Keratinocyte (primary cell): ENCODE data around the gene ESR2. TPM values are rescaled to one million over a fixed set of nuclear protein-coding genes. Genes with fewer than 3 reads are reported as not detected.

Experiments used
- DNase-seq: peaks from one replicate; pipeline ENCODE4 v3.0.0-alpha.2; 2011; ENCODE audit warnings: low read depth, missing footprints, low spot score
- FAIRE-seq: peaks from 2 replicates; lab custom pipeline; 2011; peaks lifted over from hg19 to GRCh38; lab: Jason Lieb, UNC
- H2AFZ ChIP-seq: 2 replicates; pipeline ENCODE4 v1.6.0; 2012; ENCODE audit warnings: low read length, control low read depth, inconsistent platforms; ENCODE audit not compliant: control insufficient read depth
- H3K27ac ChIP-seq: 2 replicates; pipeline ENCODE4 v1.5.1; 2011; ENCODE audit warnings: low read length; ENCODE audit not compliant: control insufficient read depth, insufficient read depth
- H3K27me3 ChIP-seq: 3 replicates; pipeline ENCODE4 v1.6.0; 2011; ENCODE audit warnings: low read length; ENCODE audit not compliant: control insufficient read depth, insufficient read depth; ENCODE audit errors: extremely low read depth
- H3K36me3 ChIP-seq, 2 experiments: 2 replicates in 1 of 2; 3 replicates in 1 of 2; pipeline ENCODE4 v1.5.1; 2011; ENCODE audit warnings: low read length in 2 of 2, mild to moderate bottlenecking in 1 of 2; ENCODE audit not compliant: control insufficient read depth in 2 of 2, insufficient read depth in 2 of 2; ENCODE audit errors: extremely low read depth in 1 of 2
- H3K4me1 ChIP-seq: 3 replicates; pipeline ENCODE4 v1.5.1; 2011; ENCODE audit warnings: low read length; ENCODE audit not compliant: control insufficient read depth, insufficient read depth; ENCODE audit errors: extremely low read depth
- H3K4me2 ChIP-seq: 3 replicates; pipeline ENCODE4 v1.6.0; 2011; ENCODE audit warnings: low read depth, low read length; ENCODE audit not compliant: control insufficient read depth, insufficient read depth; ENCODE audit errors: extremely low read depth
- H3K4me3 ChIP-seq, 3 experiments: fragments of 200-600 bp in 1 of 3; sonication (generic) in 1 of 3; 2 replicates in 2 of 3; 3 replicates in 1 of 3; pipeline ENCODE4 v1.5.1; 2011 to 2016; ENCODE audit warnings: low read length in 3 of 3, mild to moderate bottlenecking in 3 of 3, control low read depth in 2 of 3, inconsistent platforms in 1 of 3, low read depth in 1 of 3, mixed read lengths in 1 of 3, mixed run types in 1 of 3, moderate library complexity in 1 of 3; ENCODE audit not compliant: control insufficient read depth in 2 of 3, insufficient read depth in 2 of 3; ENCODE audit errors: extremely low read depth in 1 of 3
- H3K79me2 ChIP-seq: 2 replicates; pipeline ENCODE4 v1.6.0; 2012; ENCODE audit warnings: low read length; ENCODE audit not compliant: control insufficient read depth, insufficient read depth
- H3K9ac ChIP-seq: 3 replicates; pipeline ENCODE4 v1.6.0; 2011; ENCODE audit warnings: low read length; ENCODE audit not compliant: control insufficient read depth, insufficient read depth; ENCODE audit errors: extremely low read depth
- H3K9me1 ChIP-seq: 3 replicates; pipeline ENCODE4 v1.6.0; 2011; ENCODE audit warnings: low read length; ENCODE audit not compliant: control insufficient read depth, insufficient read depth; ENCODE audit errors: extremely low read depth
- H3K9me3 ChIP-seq: 2 replicates; pipeline ENCODE4 v1.5.1; 2012; ENCODE audit warnings: low read depth, low read length; ENCODE audit not compliant: control insufficient read depth
- H4K20me1 ChIP-seq: 3 replicates; pipeline ENCODE4 v1.6.0; 2011; ENCODE audit warnings: low read length; ENCODE audit not compliant: control insufficient read depth, insufficient read depth; ENCODE audit errors: extremely low read depth
- CTCF ChIP-seq, 3 experiments: IDR thresholded peaks in 1 of 3; conservative IDR thresholded peaks in 1 of 3; optimal IDR thresholded peaks in 1 of 3; 2 replicates in 2 of 3; 3 replicates in 1 of 3; pipeline versions ENCODE3 to v1.5.1; 2011; ENCODE audit warnings: low read length in 3 of 3, mild to moderate bottlenecking in 3 of 3, moderate library complexity in 2 of 3, control low read depth in 1 of 3, inconsistent platforms in 1 of 3; ENCODE audit not compliant: insufficient read depth in 2 of 3; ENCODE audit errors: extremely low read depth in 1 of 3
- EZH2 ChIP-seq: IDR thresholded peaks from one replicate; pipeline ENCODE4 v1.6.1; 2012; ENCODE audit warnings: inconsistent platforms, mild to moderate bottlenecking, low read length, moderate library complexity
- dilution Hi-C: fragments of 300-500 bp; cut with MboI; formaldehyde crosslinking; loops from one replicate; pipeline ENCODE4 v1.7.0; 2020; ENCODE audit warnings: low sequenced_read_pairs; ENCODE audit not compliant: extremely low pct_ligation_motif_present
- polyA plus RNA-seq, 5 experiments: library from polyadenylated mRNA; depleted of rRNA in 3 of 5; stranded (reverse) in 3 of 5; stranded (forward) in 1 of 5; unstranded in 1 of 5; fragments of >200 nt; gene quantifications; 1 replicate in 1 of 5; 2 replicates in 3 of 5; 3 replicates in 1 of 5; pipeline versions ENCODE4 v1.2.1 to v1.2.3, GENCODE V29; 2011 to 2012; ENCODE audit warnings: missing spikeins in 2 of 5, low read depth in 1 of 5, low replicate concordance in 1 of 5

Gene ESR2
- polyA plus RNA-seq, 1 donor (not counting 4 experiments of a cell fraction or from before 2014, with no cell fraction given), result 0.03 TPM

- DNase-seq (no peak), FAIRE-seq (no peak)
- TF ChIP-seq EZH2 (no peak), CTCF (optimal IDR thresholded peaks at IDR 0.05 in 1 of 3, IDR thresholded peaks at IDR 0.05 in 1 of 3, conservative IDR thresholded peaks at IDR 0.05 in 1 of 3; ENCODE audit: extremely low read depth in 1 of 3, insufficient read depth in 2 of 3, low read length in 3 of 3) (no peak)
- H3K79me2 ChIP-seq, result no peaks in the 10 kb centered on the region
- H3K9me1 ChIP-seq, result no peaks in the 10 kb centered on the region
- no peak overlapping the region for H2AFZ ChIP-seq
- H3K9ac ChIP-seq, result no peak overlapping the region
- no peaks in the 10 kb centered on the region for H4K20me1 ChIP-seq
- H3K27ac ChIP-seq, result no peak overlapping the region
- H3K4me3 ChIP-seq, result no peak overlapping the region
- H3K4me1 ChIP-seq, result peaks cover 4% of the 10 kb centered on the region
- dilution Hi-C loops, result no loop called here
- H3K4me2 ChIP-seq, result no peak overlapping the region
- peaks cover 3% of the 10 kb centered on the region for H3K27me3 ChIP-seq
- H3K36me3 ChIP-seq, result no peaks in the 10 kb centered on the region
- H3K9me3 ChIP-seq, result no peaks in the 10 kb centered on the region
Observed at GRCh38 chr14:64238631-64239030, 55.5 kb downstream of the ESR2 start.

GRCh38 chr14:64238049-64238448 is 56.1 kb downstream of the ESR2 start:
- H3K9ac ChIP-seq, result no peak overlapping the region
- no peaks in the 10 kb centered on the region for H3K79me2 ChIP-seq
- H2AFZ ChIP-seq, result no peak overlapping the region
- TF ChIP-seq EZH2, result no peak
- no peak for TF ChIP-seq CTCF (optimal IDR thresholded peaks at IDR 0.05 in 1 of 3, IDR thresholded peaks at IDR 0.05 in 1 of 3, conservative IDR thresholded peaks at IDR 0.05 in 1 of 3; ENCODE audit: extremely low read depth in 1 of 3, insufficient read depth in 2 of 3, low read length in 3 of 3)
- H3K36me3 ChIP-seq, result no peaks in the 10 kb centered on the region
- no peak for DNase-seq
- no peak overlapping the region for H3K4me2 ChIP-seq
- H3K27ac ChIP-seq, result no peak overlapping the region
- H3K4me1 ChIP-seq, result peaks cover 4% of the 10 kb centered on the region
- H3K4me3 ChIP-seq, result no peak overlapping the region
- FAIRE-seq, result no peak
- H3K27me3 ChIP-seq, result peaks cover 3% of the 10 kb centered on the region
- no peaks in the 10 kb centered on the region for H3K9me1 ChIP-seq
- H3K9me3 ChIP-seq, result no peaks in the 10 kb centered on the region
- dilution Hi-C loops, result no loop called here
- no peaks in the 10 kb centered on the region for H4K20me1 ChIP-seq
